GM08714 (cell line): ENCODE results near the gene CXCL8.

Source experiments
- H3K4me3 ChIP-seq: fragments of 200-500 bp; sonication (Bioruptor generic); 2 replicates; pipeline ENCODE4 v1.5.1; 2014; ENCODE audit warnings: mild to moderate bottlenecking, low read length, inconsistent platforms
- ZNF274 ChIP-seq: IDR thresholded peaks from 2 replicates; pipeline ENCODE4 v1.6.1; 2012; ENCODE audit warnings: mild to moderate bottlenecking, low read depth, low read length

Gene CXCL8

DNA sequence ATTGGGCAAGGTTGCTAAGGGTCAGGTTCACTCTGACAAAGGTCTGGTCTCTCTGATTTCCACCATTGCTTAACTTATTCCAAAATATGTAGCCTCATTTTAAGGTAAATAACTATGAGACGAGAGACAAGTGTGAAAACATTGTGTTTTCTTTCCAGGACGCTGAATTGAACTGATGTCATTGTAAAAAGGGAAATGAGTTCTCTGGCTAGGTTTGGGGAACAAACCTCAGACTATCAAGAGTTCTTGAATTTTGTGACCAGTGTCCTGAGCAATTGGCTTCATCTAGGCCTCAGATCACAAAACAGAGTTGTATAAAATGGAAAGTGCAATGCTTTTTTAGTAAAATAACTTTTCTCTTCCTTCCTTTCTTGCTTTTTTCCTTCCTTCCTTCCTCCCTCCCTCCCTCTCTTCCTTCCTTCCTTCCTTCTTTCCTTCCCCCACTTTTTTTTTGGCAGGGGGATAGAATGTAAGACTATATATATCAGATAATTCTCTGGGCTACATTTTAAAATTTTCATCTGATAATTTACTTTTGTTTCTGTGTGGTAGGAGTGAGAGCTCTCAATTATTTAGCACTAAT lies 30.8 kb upstream of the CXCL8 start:
- no peak overlapping the region for H3K4me3 ChIP-seq
- TF ChIP-seq ZNF274: no peak

DNA sequence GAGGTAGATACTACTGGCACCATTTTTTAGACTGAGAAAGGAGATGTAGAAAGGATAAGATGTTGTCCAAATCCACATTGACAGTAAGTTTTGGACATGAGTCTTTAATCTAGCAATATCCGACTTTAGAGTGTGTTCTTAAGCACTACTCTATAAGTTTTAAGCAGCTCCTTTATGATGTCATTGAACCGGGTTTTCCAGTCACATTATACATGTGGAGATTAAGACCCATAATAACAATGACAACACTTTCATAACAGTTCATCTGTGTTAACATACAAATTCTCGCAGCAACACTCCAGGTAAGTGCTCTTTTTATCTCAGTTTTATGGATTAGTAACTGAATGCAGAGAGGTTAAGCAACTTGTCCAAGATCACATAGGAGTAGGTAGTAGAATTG lies 30.3 kb upstream of the CXCL8 start:
- TF ChIP-seq ZNF274: no peak
- H3K4me3 ChIP-seq: no peak overlapping the region

DNA sequence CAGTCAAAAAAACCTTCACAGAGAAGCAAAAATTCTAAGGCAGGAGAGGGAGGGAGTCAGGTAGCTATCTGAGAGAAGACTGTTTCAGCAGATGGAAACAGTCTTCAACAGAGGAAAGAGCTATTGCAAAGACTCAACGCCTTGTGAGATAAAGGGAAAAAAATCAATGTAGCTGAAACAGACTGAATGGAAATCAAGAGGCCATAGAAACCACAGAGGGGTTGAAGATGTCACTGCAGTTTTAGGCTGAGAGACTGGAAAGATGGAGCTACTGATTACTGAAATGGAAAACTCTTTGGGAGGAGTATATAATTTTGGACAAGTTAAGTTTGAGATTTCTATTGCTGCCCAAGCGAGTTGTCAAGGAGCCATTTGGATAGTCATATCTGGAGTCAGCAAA lies 28.4 kb upstream of the CXCL8 start:
- TF ChIP-seq ZNF274: no peak
- H3K4me3 ChIP-seq: no peak overlapping the region

DNA sequence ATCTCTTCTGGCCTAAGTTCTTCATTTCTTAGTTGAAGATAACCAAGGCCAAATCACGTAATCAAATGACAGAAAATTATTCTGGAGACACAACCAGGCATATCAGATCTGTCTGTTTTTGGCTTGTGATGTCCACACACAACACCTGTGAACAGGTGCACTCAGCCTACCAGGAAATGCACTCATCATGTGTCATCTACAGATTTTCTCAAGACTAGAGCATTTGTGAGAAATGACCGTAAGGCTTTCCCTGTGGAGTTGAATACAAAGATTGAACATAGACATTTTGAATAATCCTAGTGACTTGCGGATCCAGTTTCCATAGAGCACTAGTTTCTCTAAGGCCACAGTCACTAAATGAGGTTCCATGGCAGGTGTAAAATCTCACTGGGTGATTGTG lies 26.7 kb upstream of the CXCL8 start:
- H3K4me3 ChIP-seq: no peak overlapping the region
- no peak for TF ChIP-seq ZNF274

DNA sequence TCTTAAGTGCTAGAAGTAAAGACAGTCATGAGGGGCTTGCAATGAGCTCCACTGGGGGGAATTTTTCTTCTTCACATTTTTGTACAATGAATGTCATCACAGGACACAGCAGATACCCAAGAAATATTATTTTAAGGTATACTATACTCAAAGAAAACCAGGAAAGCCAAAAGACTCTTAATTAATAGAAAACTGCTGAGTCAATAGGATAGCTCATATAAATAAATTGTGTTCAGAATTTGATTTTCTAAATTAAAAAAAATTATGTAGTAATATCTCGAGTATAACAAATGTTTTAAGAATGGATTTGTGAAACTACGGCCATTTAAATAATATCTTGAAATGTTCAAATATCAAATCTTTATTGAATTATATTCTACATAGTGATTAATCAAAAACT lies 25.7 kb upstream of the CXCL8 start:
- TF ChIP-seq ZNF274: no peak

DNA sequence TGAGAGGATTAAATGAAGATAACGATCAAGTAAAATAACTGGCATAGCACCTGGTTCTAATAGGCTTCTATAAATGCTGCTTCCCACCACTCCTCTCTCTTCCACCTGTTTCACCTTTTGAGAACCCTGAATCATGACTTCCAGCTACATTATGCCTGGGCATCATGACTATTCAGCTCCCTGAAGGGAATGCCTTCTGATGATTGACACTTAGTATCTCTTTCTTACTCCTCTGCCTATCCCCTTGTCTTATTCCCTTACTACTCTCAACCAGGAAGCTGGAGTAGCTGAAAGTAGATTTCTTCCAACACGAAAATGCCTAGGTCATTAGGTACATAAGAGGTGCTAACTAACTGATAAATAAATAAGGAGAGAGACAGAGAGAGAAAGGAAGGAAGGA lies 24.7 kb upstream of the CXCL8 start:
- no peak for TF ChIP-seq ZNF274
- no peak overlapping the region for H3K4me3 ChIP-seq

More for the DNA sequence above, 25.7 kb upstream of the CXCL8 start:
- H3K4me3 ChIP-seq: no peak overlapping the region

DNA sequence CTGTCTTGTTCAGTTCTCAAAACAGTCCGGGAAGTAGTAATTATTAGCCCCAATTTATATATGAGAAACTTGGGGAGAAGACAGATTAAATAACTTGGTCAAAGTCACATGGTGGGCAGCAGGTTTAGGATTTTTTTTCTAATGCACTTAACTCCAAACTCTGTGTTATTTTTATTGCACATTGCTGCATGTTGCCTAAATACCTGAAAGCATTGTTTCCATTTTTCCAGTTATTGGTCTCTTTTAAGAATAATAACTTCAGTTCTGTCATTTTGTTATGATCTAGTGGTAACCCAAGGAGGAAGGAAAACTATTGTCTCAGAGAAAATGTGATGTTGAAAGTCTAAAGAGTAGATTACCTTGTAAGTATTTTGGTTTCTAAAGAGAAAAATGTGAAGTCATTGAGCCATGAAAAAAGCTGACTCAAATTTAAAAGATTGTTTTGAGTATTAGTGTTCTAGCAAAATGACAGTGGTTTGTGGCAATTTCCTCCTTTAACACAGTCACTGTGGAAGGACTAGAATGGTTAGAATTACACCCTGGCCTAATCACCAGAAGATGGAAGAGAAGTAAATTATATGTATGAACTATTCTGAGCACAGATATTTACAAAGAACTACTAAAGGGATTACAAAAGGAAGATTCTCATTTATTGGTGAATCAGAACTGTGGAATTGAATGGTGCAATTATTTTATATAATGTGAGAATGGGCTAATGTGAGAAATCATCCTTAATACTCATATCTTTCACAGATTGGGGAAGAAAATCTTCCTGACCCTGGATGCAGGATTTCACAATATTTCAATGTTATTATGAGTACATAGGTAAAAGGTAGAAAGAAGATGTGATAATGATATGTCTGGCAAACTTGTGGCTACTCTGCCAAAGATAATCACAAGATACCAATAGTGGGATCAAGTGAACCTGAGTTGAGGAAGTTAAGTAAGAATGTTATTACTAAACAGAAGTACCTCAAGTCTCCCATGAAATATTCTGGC lies 21.7 kb upstream of the CXCL8 start:
- TF ChIP-seq ZNF274: no peak
- no peak overlapping the region for H3K4me3 ChIP-seq

DNA sequence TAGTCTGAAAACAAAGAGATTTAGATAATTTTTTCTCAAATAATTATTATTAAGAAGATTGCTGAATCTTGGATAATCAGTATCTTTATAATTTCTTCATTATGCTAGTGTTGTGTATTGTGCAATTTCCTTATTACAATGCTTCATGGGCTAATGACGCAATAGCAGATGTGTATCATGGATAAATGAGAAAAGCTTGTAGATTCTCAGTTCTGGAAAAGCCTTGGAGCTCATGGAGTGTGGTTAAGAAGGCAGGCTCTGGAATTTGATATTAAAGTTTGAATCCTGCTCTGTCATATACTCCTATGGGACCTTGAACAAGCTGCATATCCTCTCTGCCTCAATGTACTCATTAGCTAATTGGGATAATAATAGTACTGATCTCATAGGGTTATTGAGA lies 18.9 kb upstream of the CXCL8 start:
- TF ChIP-seq ZNF274: no peak
- H3K4me3 ChIP-seq: no peak overlapping the region

DNA sequence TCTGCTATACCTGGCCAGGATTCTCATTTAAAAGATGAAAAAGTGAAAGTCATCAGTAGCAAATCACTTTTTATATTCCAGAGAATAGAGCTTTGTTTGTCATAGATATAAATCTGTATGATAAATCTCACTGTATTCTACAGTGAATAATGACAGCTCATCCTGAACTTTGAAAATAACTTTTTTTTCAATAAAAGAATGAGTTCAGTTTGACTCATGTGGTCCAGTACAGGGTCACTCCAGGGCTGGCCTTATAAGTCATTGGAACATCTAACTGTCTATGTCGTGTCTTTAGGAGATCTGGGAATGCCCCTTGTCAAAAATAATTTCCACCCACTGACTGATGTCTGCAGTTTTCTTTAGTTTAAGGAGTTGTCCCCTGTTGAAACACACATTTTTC lies 18.5 kb upstream of the CXCL8 start:
- H3K4me3 ChIP-seq: no peak overlapping the region
- TF ChIP-seq ZNF274: no peak

DNA sequence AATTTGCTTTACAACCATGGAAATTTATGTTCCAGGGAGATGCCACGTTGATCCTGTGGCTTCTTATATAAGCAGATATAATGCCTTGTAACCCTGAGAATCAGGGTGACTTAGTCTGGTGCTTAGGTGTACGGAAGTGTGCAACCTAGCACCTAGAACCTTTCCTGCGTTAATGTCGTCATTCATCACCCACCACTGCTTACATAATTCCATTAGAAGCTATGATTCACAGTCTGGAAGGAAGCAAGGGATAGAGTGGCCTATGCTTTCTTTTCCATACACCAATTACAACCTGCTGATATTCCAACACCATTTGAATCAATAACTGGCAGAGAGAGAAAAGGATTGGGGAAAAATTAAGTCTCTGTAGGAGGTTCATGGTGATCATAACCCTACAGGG lies 17.3 kb upstream of the CXCL8 start:
- H3K4me3 ChIP-seq: no peak overlapping the region
- no peak for TF ChIP-seq ZNF274

DNA sequence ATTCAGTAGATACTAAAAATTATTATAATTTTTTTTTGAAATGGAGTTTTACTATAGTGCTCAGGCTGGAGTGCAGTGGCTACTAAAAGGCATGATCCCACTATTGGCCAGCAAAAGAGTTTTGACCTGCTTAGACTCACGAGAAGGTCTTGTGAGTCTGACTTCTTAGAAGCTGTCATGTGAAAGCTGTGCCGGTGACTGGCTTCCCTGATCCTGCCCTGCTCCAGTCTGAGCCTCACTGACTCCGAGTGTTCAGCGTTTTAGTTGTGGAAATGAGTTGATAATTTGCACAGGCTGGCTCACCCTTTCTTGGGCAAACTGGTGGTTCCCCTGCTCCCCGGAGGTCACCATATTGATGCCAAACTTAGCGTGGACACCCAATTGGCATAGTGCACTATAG lies 16.4 kb upstream of the CXCL8 start:
- no peak for TF ChIP-seq ZNF274
- H3K4me3 ChIP-seq: no peak overlapping the region

DNA sequence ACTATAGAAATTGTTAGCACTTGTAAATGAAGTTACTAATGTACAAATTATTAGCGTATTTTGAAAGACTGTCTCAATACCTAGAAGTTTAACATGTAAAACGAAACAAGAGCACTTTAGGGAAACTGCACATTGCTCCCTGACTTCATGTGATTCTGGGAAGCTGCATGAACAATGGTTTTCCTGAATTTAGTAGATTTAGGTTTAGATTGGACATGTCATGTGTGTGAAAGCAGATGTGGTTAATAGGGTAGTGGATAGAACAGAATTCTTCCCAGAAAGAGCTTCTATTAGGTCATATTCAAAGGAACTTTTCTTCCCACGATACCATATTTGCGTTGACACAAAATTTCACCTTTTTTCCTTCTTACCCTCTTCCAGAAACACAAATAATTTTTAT lies 14.9 kb upstream of the CXCL8 start:
- no peak for TF ChIP-seq ZNF274
- no peak overlapping the region for H3K4me3 ChIP-seq

DNA sequence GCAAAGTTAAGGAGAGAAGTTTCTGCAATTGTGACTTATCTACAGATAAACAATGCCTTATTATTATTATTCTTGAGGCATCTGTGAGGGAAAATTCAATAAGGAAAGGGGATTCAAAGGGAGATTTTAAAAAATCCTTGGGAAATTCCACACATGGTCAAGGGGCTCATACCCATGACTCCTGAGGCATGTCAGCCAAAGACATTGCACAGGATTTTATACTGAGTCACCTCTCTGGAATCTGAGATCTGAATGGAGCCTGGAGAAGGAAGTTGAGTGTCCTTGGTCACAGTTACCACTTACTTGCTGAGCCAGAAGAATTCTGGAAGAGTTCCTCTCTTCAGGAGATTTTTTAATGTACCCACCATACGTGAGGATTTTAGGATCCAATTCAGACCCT lies 14.4 kb upstream of the CXCL8 start:
- no peak for TF ChIP-seq ZNF274
- no peak overlapping the region for H3K4me3 ChIP-seq

DNA sequence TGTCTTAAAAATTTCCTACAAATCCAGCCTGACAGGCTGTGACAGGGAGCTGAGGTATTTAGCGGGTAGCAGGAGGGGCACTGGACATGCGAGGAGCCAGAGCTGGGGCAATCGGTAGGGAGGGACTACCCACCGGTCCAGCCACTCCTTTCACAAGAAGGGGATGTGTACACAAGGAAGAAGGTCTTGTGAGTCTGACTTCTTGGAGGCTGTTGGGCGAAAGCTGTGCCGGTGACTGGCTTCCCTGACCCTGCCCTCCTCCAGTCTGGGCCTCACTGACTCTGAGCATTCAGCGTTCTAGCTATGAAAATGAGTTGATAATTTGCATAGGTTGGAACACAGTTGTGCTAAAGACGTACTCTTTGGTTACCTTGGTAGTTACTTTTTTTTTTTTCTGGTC lies 12.7 kb upstream of the CXCL8 start:
- TF ChIP-seq ZNF274: no peak
- H3K4me3 ChIP-seq: no peak overlapping the region

DNA sequence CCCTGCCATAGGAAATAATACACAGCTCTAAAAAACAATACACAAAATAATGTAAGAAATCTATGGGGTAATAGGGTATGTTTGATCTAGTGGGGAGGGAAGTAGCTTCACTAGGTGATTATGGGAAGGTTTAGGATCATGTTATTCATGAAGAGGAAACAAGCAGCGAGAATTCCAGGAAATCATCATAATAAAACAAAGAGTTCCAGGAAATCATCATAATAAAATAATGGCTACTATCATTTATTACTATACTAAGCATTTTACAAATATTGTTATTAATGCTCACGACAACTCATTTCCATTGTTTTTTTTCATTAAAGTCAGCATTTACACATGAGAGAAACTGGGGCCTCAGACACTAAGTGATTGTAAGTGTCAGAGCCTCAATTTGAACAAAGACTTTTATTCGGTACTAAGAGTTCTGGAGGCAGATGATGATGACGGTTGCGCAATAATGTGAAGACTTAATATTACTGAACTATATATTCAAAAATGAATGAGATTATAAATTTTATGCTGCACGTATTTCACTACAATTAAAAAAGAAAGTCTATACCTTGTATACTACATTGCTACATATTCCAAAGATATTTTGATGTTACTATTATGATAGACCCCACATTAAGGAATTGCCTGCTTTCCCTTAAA lies 12.2 kb upstream of the CXCL8 start:
- no peak overlapping the region for H3K4me3 ChIP-seq
- no peak for TF ChIP-seq ZNF274
